ENCODE results near the gene CPLX3.

CPLX3 gene

DNA sequence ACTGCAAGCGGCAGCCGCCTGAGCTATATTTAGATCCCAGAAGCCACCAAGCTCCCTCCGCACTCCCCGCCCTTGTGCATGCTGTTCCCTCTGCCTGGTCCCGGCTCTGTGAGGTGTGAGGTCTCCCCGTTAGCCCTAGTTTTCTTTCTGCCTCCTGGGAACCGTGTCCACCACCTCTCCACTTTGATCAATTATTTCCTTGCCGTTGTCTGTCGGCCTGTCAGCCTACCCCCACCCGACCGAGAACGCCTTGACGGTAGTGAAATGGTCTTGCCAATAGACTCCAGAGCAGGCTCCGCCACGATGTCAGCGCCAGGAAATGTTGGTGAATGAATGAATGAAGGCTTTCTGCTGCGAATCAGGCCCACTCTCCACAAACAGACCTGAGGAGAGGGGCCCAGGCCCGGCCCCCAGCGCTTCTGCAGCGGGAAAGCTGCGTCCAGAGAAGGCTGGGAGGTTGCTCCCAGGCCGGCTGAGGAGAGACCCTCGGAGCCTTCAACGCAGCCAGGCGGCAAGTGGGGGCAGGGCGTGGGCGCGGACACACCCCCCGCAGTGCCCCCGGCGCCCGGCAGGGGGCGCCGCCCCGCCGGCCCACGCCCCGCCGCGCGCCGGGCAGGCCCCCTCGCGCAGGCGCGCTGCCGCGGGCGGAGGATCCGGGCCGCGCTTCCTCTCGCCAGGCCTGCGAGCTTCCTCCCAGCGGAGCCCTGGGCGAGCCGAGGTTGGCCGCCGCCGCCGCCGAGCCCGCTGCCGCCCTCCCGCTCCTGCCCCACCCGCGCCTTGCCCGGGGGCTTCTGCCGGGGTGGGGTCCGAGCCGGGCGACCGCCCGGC lies 44.8 kb upstream of the CPLX3 start, which contains the start of gene CSK:
TSS of gene CSK (plus strand) at position 650 of the 828 bp plus-strand sequence. CDS start 16,218 bp downstream, outside the sequence.
- ATAC-seq (ENCODE audit: insufficient read depth, low read depth) (peak; percentile 41), DNase-seq (peak; percentile 73)
- Histone ChIP-seq H2AFZ (ENCODE audit: low read depth, low read length) (peak within 1 kb of the TSS; percentile 68), H3K36me3 (ENCODE audit: insufficient read depth, low read length) (peaks cover 18% of the 10 kb centered on the region), H4K20me1 (ENCODE audit: insufficient read depth, low read length) (peaks cover 46% of the 10 kb centered on the region), H3K79me2 (ENCODE audit: insufficient read depth, low read length) (peaks cover 52% of the 10 kb centered on the region), H3K4me1 (ENCODE audit: insufficient read depth, low read length) (peaks cover 91% of the 10 kb centered on the region), H3K27ac (ENCODE audit: low read length) (peak within 1 kb of the TSS; percentile 88), H3K27me3 (ENCODE audit: insufficient read depth, low read length, poor library complexity) (no peaks in the 10 kb centered on the region), H3K4me2 (ENCODE audit: insufficient read depth, low read length) (peak within 1 kb of the TSS; percentile 97), H3K9ac (ENCODE audit: low read depth, low read length) (peak within 1 kb of the TSS; percentile 89), H3K9me3 (ENCODE audit: insufficient read depth, low read length, severe bottlenecking) (no peaks in the 10 kb centered on the region), H3K4me3 (ENCODE audit: low read depth in 1 of 2, low read length in 2 of 2) (peak within 1 kb of the TSS; percentile 86 to 96; a peak in 3 of 4 replicates)
- TF ChIP-seq, protein P1, sequence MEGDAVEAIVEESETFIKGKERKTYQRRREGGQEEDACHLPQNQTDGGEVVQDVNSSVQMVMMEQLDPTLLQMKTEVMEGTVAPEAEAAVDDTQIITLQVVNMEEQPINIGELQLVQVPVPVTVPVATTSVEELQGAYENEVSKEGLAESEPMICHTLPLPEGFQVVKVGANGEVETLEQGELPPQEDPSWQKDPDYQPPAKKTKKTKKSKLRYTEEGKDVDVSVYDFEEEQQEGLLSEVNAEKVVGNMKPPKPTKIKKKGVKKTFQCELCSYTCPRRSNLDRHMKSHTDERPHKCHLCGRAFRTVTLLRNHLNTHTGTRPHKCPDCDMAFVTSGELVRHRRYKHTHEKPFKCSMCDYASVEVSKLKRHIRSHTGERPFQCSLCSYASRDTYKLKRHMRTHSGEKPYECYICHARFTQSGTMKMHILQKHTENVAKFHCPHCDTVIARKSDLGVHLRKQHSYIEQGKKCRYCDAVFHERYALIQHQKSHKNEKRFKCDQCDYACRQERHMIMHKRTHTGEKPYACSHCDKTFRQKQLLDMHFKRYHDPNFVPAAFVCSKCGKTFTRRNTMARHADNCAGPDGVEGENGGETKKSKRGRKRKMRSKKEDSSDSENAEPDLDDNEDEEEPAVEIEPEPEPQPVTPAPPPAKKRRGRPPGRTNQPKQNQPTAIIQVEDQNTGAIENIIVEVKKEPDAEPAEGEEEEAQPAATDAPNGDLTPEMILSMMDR (IDR thresholded peaks at IDR 0.05; ENCODE audit: borderline replicate concordance, extremely low read depth, low read length, poor library complexity, severe bottlenecking), result peak; percentile 61
- TF ChIP-seq EZH2 (IDR thresholded peaks at IDR 0.05; ENCODE audit: borderline replicate concordance, low read depth, low read length, severe bottlenecking), result no peak

DNA sequence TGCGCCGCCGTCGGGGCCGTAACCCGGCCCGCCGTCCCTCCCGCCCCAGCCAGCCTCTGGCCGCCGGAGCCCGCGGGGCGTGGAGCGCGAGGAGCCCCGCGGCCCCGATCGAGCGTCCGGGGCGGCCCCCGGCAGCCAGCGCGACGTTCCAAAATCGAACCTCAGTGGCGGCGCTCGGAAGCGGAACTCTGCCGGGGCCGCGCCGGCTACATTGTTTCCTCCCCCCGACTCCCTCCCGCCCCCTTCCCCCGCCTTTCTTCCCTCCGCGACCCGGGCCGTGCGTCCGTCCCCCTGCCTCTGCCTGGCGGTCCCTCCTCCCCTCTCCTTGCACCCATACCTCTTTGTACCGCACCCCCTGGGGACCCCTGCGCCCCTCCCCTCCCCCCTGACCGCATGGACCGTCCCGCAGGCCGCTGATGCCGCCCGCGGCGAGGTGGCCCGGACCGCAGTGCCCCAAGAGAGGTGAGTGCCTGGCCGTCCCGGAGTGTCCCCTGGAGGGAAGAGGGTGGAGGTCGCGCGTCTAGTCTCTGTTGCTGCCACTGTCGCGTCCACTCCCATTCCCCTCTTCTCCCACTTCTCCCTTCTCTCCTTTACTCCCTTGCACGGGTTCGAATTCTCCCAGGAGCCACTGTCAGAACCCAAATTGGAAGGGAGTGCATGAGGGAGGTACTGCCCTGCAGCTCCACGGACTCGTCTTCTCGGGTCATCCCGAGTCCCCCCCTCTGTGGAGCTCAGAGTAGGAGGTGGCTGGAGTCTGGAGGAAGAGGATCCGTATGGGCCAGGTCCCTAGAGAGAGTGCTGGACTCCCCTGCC lies 44.0 kb upstream of the CPLX3 start:
- H3K4me3 ChIP-seq (ENCODE audit: low read depth in 1 of 2, low read length in 2 of 2), result peak overlapping the region; percentile 86 to 96; a peak in 3 of 4 replicates
- no peaks in the 10 kb centered on the region for H3K27me3 ChIP-seq (ENCODE audit: insufficient read depth, low read length, poor library complexity)
- peak overlapping the region; percentile 89 for H3K9ac ChIP-seq (ENCODE audit: low read depth, low read length)
- H3K79me2 ChIP-seq (ENCODE audit: insufficient read depth, low read length), result peaks cover 56% of the 10 kb centered on the region
- ATAC-seq (ENCODE audit: insufficient read depth, low read depth), result no peak
- peak overlapping the region; percentile 68 for H2AFZ ChIP-seq (ENCODE audit: low read depth, low read length)
- TF ChIP-seq, protein P1 (IDR thresholded peaks at IDR 0.05; ENCODE audit: borderline replicate concordance, extremely low read depth, low read length, poor library complexity, severe bottlenecking), result no peak
- H3K9me3 ChIP-seq (ENCODE audit: insufficient read depth, low read length, severe bottlenecking), result no peaks in the 10 kb centered on the region
- H3K36me3 ChIP-seq (ENCODE audit: insufficient read depth, low read length), result peaks cover 18% of the 10 kb centered on the region
- peaks cover 91% of the 10 kb centered on the region for H3K4me1 ChIP-seq (ENCODE audit: insufficient read depth, low read length)
- peak overlapping the region; percentile 97 for H3K4me2 ChIP-seq (ENCODE audit: insufficient read depth, low read length)
- peaks cover 53% of the 10 kb centered on the region for H4K20me1 ChIP-seq (ENCODE audit: insufficient read depth, low read length)
- peak overlapping the region; percentile 88 for H3K27ac ChIP-seq (ENCODE audit: low read length)
- peak; percentile 60 for DNase-seq

DNA sequence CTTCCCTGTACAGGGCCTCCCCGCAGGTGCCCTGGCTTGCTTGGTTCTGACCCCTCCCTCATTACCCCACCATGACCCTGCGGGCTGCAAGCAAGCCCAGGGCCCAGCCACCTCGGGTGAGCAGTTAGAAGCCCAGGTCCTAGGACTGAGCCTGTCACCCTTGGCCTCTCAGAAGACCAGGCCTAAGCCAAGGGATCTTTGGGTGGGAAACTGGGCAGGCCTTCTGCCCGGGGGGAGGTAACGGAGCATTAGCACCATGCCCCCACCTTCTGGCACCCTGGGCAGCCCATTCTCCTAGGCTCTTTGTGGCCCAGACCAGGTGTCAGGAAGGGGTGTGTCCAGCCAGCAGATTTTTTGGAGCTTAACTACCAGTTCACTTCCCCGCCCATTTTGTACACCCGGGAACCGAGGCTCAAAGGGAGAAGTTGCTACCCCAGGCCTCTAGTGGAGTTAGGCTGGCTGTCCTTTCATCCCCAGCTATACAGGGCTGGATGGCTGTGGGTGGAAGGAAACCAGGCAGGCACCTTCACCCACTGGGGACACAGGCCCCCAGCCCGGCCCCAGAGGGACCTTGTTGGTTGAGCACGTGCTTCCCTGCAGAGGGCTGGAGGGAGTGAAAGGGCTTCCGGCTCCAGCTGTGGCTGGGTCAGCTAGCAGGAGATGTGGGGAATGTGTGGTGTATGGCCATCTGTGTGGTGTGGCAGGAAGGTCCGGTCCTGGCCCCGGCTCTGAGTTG lies 43.2 kb upstream of the CPLX3 start:
- peaks cover 56% of the 10 kb centered on the region for H4K20me1 ChIP-seq (ENCODE audit: insufficient read depth, low read length)
- H3K27me3 ChIP-seq (ENCODE audit: insufficient read depth, low read length, poor library complexity), result no peaks in the 10 kb centered on the region
- H2AFZ ChIP-seq (ENCODE audit: low read depth, low read length), result no peak overlapping the region
- H3K4me3 ChIP-seq (ENCODE audit: low read depth in 1 of 2, low read length in 2 of 2), result peak overlapping the region; percentile 86 to 96; a peak in 3 of 4 replicates
- H3K79me2 ChIP-seq (ENCODE audit: insufficient read depth, low read length), result peaks cover 60% of the 10 kb centered on the region
- peak overlapping the region; percentile 88 for H3K27ac ChIP-seq (ENCODE audit: low read length)
- ATAC-seq (ENCODE audit: insufficient read depth, low read depth) (no peak), DNase-seq (peak; percentile 68)
- peaks cover 18% of the 10 kb centered on the region for H3K36me3 ChIP-seq (ENCODE audit: insufficient read depth, low read length)
- no peak for TF ChIP-seq EZH2 (IDR thresholded peaks at IDR 0.05; ENCODE audit: borderline replicate concordance, low read depth, low read length, severe bottlenecking)
- TF ChIP-seq, protein P1 (IDR thresholded peaks at IDR 0.05; ENCODE audit: borderline replicate concordance, extremely low read depth, low read length, poor library complexity, severe bottlenecking), result no peak
- H3K9ac ChIP-seq (ENCODE audit: low read depth, low read length), result peak overlapping the region; percentile 89
- H3K9me3 ChIP-seq (ENCODE audit: insufficient read depth, low read length, severe bottlenecking), result no peaks in the 10 kb centered on the region
- H3K4me1 ChIP-seq (ENCODE audit: insufficient read depth, low read length), result peaks cover 91% of the 10 kb centered on the region
- H3K4me2 ChIP-seq (ENCODE audit: insufficient read depth, low read length), result peak overlapping the region; percentile 97

Data from DND-41 (cell line).